Testis (tissue), 3 donors: ENCODE results near the gene DRD1. TPM values are rescaled to one million over a fixed set of nuclear protein-coding genes. Genes with fewer than 3 reads are reported as not detected.

Experiments
- DNase-seq: peaks from one replicate; pipeline ENCODE4 v3.0.0-alpha.2; 2019
- H3K27ac ChIP-seq, 2 donors: fragments of 200-600 bp; sonication (generic); one replicate each; pipeline ENCODE4 v1.5.1; 2019
- H3K27me3 ChIP-seq: fragments of 200-600 bp; sonication (generic); one replicate; pipeline ENCODE4 v1.5.1; 2019
- H3K36me3 ChIP-seq: fragments of 200-600 bp; sonication (generic); one replicate; pipeline ENCODE4 v1.5.1; 2017; ENCODE audit warnings: low read depth; ENCODE audit errors: missing control alignments
- H3K4me1 ChIP-seq: fragments of 200-600 bp; sonication (generic); one replicate; pipeline ENCODE4 v1.5.1; 2019
- H3K4me3 ChIP-seq, 2 donors: fragments of 200-600 bp; sonication (generic); one replicate each; pipeline ENCODE4 v1.5.1; 2017 to 2019
- H3K9me3 ChIP-seq: fragments of 200-600 bp; sonication (generic); one replicate; pipeline ENCODE4 v1.5.1; 2017
- CTCF ChIP-seq, 3 experiments: fragments of 450-650 bp in 2 of 3; fragments of 200-600 bp in 1 of 3; sonication (generic) in 1 of 3; IDR thresholded peaks; one replicate each; pipeline ENCODE4 v1.5.1; 2016 to 2019; ENCODE audit warnings: antibody characterized with exemption in 3 of 3, mild to moderate bottlenecking in 2 of 3, moderate library complexity in 1 of 3
- POLR2A ChIP-seq: fragments of 450-650 bp; IDR thresholded peaks from one replicate; pipeline ENCODE4 v1.6.1; 2017; ENCODE audit warnings: antibody characterized with exemption, mild to moderate bottlenecking, moderate library complexity
- WGBS, 2 donors: methylation state at CpG; one replicate each; pipeline ENCODE4 v1.1.5; 2018; 5-methylcytosine and 5-hydroxymethylcytosine counted together
- intact Hi-C: fragments of 100-400 bp; cut with DNase I; formaldehyde crosslinking; loops from one replicate; pipeline ENCODE4 v1.15.1; 2023; ENCODE audit warnings: low total_unique reads
- polyA plus RNA-seq: library from polyadenylated mRNA; stranded (reverse); fragments of 350-450 nt; fragmentation: Illumina TruSeq; extraction: RNeasy Lipid Tissue Mini Kit (QIAGEN cat#74804); gene quantifications from one replicate; pipeline ENCODE4 v1.2.3, GENCODE V29; 2014; ENCODE audit warnings: low read depth, low replicate concordance; ENCODE audit not compliant: insufficient read depth
- total RNA-seq, 2 donors: library from RNA; depleted of rRNA; stranded (reverse); fragments of >200 nt; gene quantifications; one replicate each; pipeline ENCODE4 v1.2.3, GENCODE V29; 2016

Gene DRD1
- total and polyA plus RNA-seq, 3 donors from 2014 or later: 0.06 to 0.21 (median 0.08) TPM

- no peaks in the 10 kb centered on the region for H3K27me3 ChIP-seq
- no peaks in the 10 kb centered on the region for H3K4me1 ChIP-seq
- TF ChIP-seq CTCF (IDR thresholded peaks at IDR 0.05) (no peak), POLR2A (no peak)
- no peak overlapping the region for H3K27ac ChIP-seq
- intact Hi-C loops: no loop called here
- DNase-seq: no peak
- H3K9me3 ChIP-seq: no peaks in the 10 kb centered on the region
- no peaks in the 10 kb centered on the region for H3K36me3 ChIP-seq
- WGBS, 2 donors: 87 to 89% methylated on average over 2 of the region's 2 CpGs
- H3K4me3 ChIP-seq: no peak overlapping the region
Observed at GRCh38 chr5:175422058-175422457, 21.9 kb downstream of the DRD1 start.

GRCh38 chr5:175420383-175420782 lies 23.6 kb downstream of the DRD1 start:
- no peak overlapping the region for H3K27ac ChIP-seq
- no peak for TF ChIP-seq CTCF (IDR thresholded peaks at IDR 0.05)
- H3K4me1 ChIP-seq: no peaks in the 10 kb centered on the region
- H3K9me3 ChIP-seq: no peaks in the 10 kb centered on the region
- no peak overlapping the region for H3K4me3 ChIP-seq
- no peak for DNase-seq
- no peaks in the 10 kb centered on the region for H3K27me3 ChIP-seq
- intact Hi-C loops: no loop called here
- no peaks in the 10 kb centered on the region for H3K36me3 ChIP-seq

GRCh38 chr5:175418251-175418650 lies 25.7 kb downstream of the DRD1 start:
- 67 to 86% methylated on average over 1 of the region's 1 CpG for WGBS, 2 donors
- Histone ChIP-seq H3K27me3 (no peaks in the 10 kb centered on the region), H3K27ac (no peak overlapping the region), H3K36me3 (no peaks in the 10 kb centered on the region), H3K9me3 (no peaks in the 10 kb centered on the region), H3K4me1 (no peaks in the 10 kb centered on the region), H3K4me3 (no peak overlapping the region)
- TF ChIP-seq POLR2A: no peak
- no peak for TF ChIP-seq CTCF (IDR thresholded peaks at IDR 0.05)
- intact Hi-C loops: no loop called here
- DNase-seq: no peak

- H3K4me3 ChIP-seq: no peak overlapping the region
- no peak overlapping the region for H3K27ac ChIP-seq
- no peaks in the 10 kb centered on the region for H3K27me3 ChIP-seq
- TF ChIP-seq POLR2A (no peak), CTCF (IDR thresholded peaks at IDR 0.05) (no peak)
- no peaks in the 10 kb centered on the region for H3K4me1 ChIP-seq
- WGBS, 2 donors: 73 to 78% methylated on average over 2 of the region's 2 CpGs
- H3K36me3 ChIP-seq: no peaks in the 10 kb centered on the region
- no peak for DNase-seq
- no peaks in the 10 kb centered on the region for H3K9me3 ChIP-seq
- intact Hi-C loops: no loop called here
Observed at GRCh38 chr5:175417384-175417783, 26.6 kb downstream of the DRD1 start.

- H3K27ac ChIP-seq: no peak overlapping the region
- TF ChIP-seq CTCF (IDR thresholded peaks at IDR 0.05) (no peak), POLR2A (no peak)
- no peak overlapping the region for H3K4me3 ChIP-seq
- intact Hi-C loops: no loop called here
- no peaks in the 10 kb centered on the region for H3K4me1 ChIP-seq
- no peaks in the 10 kb centered on the region for H3K9me3 ChIP-seq
- no peaks in the 10 kb centered on the region for H3K36me3 ChIP-seq
- WGBS, 2 donors: 91 to 92% methylated on average over 2 of the region's 2 CpGs
- no peak for DNase-seq
- no peaks in the 10 kb centered on the region for H3K27me3 ChIP-seq
Observed at GRCh38 chr5:175415303-175415702, 28.7 kb downstream of the DRD1 start.
